ENCODE data around the gene TBL1X. TPM values are rescaled to one million over a fixed set of nuclear protein-coding genes. Genes with fewer than 3 reads are reported as not detected.

Gene TBL1X
- total and polyA plus RNA-seq, 2 of the 8 experiments (the other 6 are each of a cell fraction or from before 2014, with no cell fraction given), result 13.3 to 25.6 TPM

DNA sequence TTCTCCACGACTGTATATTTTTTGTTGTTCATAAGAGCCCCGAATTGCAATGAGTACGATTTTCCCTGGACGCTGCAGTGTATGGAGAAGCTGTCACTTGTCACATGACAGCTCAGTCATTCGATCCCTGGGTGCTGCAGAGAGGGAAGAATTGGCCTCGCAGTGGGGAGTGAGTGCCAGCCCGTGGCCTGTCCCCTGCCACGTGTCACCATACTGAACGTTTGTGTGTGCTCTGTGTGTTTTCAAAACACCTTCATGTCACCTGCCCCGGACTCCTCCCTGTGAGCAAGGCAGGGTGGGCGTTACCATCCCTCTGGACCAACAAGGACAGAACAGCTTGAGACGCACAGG lies 77.9 kb downstream of the TBL1X start (continued):
- TF ChIP-seq, protein P1, sequence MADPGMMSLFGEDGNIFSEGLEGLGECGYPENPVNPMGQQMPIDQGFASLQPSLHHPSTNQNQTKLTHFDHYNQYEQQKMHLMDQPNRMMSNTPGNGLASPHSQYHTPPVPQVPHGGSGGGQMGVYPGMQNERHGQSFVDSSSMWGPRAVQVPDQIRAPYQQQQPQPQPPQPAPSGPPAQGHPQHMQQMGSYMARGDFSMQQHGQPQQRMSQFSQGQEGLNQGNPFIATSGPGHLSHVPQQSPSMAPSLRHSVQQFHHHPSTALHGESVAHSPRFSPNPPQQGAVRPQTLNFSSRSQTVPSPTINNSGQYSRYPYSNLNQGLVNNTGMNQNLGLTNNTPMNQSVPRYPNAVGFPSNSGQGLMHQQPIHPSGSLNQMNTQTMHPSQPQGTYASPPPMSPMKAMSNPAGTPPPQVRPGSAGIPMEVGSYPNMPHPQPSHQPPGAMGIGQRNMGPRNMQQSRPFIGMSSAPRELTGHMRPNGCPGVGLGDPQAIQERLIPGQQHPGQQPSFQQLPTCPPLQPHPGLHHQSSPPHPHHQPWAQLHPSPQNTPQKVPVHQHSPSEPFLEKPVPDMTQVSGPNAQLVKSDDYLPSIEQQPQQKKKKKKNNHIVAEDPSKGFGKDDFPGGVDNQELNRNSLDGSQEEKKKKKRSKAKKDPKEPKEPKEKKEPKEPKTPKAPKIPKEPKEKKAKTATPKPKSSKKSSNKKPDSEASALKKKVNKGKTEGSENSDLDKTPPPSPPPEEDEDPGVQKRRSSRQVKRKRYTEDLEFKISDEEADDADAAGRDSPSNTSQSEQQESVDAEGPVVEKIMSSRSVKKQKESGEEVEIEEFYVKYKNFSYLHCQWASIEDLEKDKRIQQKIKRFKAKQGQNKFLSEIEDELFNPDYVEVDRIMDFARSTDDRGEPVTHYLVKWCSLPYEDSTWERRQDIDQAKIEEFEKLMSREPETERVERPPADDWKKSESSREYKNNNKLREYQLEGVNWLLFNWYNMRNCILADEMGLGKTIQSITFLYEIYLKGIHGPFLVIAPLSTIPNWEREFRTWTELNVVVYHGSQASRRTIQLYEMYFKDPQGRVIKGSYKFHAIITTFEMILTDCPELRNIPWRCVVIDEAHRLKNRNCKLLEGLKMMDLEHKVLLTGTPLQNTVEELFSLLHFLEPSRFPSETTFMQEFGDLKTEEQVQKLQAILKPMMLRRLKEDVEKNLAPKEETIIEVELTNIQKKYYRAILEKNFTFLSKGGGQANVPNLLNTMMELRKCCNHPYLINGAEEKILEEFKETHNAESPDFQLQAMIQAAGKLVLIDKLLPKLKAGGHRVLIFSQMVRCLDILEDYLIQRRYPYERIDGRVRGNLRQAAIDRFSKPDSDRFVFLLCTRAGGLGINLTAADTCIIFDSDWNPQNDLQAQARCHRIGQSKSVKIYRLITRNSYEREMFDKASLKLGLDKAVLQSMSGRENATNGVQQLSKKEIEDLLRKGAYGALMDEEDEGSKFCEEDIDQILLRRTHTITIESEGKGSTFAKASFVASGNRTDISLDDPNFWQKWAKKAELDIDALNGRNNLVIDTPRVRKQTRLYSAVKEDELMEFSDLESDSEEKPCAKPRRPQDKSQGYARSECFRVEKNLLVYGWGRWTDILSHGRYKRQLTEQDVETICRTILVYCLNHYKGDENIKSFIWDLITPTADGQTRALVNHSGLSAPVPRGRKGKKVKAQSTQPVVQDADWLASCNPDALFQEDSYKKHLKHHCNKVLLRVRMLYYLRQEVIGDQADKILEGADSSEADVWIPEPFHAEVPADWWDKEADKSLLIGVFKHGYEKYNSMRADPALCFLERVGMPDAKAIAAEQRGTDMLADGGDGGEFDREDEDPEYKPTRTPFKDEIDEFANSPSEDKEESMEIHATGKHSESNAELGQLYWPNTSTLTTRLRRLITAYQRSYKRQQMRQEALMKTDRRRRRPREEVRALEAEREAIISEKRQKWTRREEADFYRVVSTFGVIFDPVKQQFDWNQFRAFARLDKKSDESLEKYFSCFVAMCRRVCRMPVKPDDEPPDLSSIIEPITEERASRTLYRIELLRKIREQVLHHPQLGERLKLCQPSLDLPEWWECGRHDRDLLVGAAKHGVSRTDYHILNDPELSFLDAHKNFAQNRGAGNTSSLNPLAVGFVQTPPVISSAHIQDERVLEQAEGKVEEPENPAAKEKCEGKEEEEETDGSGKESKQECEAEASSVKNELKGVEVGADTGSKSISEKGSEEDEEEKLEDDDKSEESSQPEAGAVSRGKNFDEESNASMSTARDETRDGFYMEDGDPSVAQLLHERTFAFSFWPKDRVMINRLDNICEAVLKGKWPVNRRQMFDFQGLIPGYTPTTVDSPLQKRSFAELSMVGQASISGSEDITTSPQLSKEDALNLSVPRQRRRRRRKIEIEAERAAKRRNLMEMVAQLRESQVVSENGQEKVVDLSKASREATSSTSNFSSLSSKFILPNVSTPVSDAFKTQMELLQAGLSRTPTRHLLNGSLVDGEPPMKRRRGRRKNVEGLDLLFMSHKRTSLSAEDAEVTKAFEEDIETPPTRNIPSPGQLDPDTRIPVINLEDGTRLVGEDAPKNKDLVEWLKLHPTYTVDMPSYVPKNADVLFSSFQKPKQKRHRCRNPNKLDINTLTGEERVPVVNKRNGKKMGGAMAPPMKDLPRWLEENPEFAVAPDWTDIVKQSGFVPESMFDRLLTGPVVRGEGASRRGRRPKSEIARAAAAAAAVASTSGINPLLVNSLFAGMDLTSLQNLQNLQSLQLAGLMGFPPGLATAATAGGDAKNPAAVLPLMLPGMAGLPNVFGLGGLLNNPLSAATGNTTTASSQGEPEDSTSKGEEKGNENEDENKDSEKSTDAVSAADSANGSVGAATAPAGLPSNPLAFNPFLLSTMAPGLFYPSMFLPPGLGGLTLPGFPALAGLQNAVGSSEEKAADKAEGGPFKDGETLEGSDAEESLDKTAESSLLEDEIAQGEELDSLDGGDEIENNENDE (IDR thresholded peaks at IDR 0.05; ENCODE audit: insufficient replicate concordance, low read length), result no peak
- TF ChIP-seq EGR1 (IDR thresholded peaks at IDR 0.05; ENCODE audit: borderline replicate concordance, low read depth, low read length), result no peak
- TF ChIP-seq, protein P2, sequence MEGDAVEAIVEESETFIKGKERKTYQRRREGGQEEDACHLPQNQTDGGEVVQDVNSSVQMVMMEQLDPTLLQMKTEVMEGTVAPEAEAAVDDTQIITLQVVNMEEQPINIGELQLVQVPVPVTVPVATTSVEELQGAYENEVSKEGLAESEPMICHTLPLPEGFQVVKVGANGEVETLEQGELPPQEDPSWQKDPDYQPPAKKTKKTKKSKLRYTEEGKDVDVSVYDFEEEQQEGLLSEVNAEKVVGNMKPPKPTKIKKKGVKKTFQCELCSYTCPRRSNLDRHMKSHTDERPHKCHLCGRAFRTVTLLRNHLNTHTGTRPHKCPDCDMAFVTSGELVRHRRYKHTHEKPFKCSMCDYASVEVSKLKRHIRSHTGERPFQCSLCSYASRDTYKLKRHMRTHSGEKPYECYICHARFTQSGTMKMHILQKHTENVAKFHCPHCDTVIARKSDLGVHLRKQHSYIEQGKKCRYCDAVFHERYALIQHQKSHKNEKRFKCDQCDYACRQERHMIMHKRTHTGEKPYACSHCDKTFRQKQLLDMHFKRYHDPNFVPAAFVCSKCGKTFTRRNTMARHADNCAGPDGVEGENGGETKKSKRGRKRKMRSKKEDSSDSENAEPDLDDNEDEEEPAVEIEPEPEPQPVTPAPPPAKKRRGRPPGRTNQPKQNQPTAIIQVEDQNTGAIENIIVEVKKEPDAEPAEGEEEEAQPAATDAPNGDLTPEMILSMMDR (IDR thresholded peaks at IDR 0.05; ENCODE audit: control extremely low read depth in 1 of 3, insufficient read depth in 1 of 3, low read depth in 1 of 3, low read length in 3 of 3), result no peak

Measured in H1 (cell line).